ENCODE measurements around the gene DNAI4.
"Not testable (repeated sequence)": the region's sequence is repeated elsewhere in the genome, so short reads cannot be mapped to it uniquely, and the experiment has no call there.

The DNAI4 gene

DNA sequence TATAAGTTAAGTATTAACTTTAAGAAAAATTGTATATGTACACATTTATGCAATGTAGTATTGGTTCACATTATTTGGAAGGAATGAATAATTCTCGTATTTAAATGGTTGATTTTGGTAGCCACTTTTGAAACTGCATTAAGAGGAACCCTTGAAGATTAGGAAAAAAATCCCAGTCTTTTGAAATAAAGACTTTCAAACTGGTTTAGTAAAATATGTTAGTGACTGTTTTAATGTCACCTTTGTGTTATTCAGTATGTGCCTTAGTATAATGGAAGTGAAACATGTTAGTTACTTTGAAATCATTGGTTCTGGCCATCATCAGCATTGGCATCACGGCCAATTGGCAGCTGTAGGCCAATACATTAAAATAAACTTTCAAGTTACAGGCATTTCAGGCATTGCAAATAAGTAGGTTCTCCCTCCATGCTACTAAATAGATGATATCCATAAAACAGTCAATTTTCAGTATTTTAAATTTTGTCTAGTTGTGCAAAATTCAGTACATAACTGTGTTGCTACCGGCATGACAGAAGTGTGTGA lies 4.6 kb upstream of the DNAI4 start:
- DNase-seq = no peak

DNA sequence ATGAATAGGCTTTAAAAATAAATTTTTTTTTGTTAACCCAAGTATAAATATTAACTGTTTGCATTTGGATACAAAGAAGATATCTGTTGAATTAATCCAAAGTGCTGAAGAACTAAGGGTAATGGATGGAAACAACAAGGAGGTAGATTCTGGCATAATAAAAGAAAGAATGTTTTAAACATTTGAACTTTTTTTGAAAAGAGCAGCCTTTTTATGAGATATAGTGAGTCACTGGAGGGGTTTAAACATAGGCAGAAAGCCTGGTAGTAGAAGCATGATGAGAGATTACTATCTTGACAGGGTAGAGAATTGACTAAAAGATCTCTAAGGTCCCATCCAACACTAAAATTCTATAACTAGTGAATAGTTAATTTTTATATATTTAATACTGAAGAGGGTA lies 2.9 kb upstream of the DNAI4 start:
- no peak for DNase-seq

DNA sequence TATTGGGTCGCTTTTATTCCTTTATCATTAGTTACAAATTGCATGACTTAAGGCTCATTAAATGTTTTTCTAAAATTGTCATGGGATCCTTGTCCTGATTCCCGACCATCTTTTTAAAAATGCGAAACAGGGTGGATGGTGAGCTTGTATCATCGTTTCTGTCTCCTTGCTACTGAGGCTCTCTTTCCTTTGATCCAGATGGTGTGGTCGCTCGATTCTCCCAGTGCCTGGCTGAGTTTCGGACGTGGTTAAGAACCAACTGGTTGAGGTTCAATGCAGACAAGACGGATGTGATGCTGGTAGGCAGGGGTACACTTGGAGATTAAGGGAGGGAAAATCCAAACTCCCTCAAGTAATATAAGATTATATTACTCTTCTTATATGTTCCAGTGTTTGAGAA lies 1.3 kb upstream of the DNAI4 start:
- no peak for DNase-seq

DNA sequence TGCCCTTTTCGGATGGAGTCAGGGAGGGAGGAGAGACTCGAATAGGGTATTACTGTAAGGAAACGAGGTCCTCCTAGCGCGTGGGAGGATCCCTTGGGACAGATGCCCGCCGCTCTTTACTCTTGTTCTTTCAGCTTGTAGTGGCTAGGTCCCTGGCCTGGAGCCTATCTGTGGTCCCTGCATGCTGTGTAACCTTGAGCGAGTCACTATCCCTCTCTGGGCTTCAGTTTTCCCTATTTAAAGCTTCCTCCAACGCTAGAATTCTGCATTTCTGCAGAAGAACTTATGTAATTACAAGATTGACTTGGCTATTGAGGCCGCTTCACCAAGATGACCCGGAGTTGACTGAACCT lies 878 bp upstream of the DNAI4 start:
- no peak for DNase-seq

DNA sequence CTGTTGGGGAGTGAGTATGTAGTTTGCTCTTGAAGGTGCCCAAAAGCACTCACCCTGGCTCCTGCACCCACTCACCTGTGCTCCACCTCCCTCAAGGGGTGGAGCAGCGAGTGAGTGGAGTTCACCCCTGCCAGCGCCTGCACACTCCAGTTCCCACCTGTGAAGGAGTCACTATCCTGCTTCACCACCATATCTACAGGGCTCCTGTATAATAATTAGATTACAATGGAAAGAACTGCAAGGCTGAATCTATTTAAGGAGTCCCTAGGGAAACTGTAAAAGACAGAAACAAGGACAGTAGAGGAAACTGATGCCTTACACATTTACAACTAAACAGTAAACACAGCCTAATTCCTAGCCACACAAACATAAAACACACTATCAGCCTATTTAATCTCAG lies 4.1 kb downstream of the DNAI4 start:
- DNase-seq = no peak

DNA sequence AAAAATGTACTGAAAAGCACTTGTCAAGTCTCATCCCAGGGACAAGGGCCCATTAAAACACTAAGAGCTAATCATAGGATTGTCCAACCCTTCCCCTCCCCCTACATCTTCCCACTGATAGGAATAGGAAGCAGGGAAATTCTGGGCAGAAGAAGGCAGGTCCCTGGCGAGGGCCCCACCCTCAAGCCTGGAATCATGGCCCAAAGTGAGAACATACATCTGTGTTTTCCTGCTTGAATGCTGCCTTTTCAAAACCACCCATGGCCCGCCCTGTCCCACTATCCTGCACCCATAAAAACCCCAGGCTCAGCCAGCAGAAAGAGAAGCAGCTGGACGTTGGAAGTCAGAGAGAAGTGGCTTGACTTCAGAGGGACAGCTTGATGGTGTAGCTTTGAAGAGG lies 4.8 kb downstream of the DNAI4 start:
- DNase-seq = no peak

DNA sequence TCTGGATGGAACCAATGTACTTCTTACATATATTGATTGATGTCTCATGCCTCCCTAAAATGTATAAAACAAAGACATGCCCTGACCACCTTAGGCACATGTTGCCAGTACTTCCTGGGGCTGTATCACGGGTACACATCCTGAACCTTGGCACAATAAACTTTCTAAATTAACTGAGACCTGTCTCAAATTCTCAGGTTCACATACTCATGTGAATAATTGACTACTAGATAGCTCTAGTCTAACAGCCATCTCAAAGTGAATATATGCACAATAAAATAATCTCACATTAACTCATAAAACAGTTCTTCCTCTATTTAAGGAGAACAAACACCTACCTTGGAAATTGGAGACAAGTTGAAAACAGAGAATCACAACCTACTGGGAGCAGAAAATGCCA lies 5.6 kb downstream of the DNAI4 start:
- no peak for DNase-seq

DNA sequence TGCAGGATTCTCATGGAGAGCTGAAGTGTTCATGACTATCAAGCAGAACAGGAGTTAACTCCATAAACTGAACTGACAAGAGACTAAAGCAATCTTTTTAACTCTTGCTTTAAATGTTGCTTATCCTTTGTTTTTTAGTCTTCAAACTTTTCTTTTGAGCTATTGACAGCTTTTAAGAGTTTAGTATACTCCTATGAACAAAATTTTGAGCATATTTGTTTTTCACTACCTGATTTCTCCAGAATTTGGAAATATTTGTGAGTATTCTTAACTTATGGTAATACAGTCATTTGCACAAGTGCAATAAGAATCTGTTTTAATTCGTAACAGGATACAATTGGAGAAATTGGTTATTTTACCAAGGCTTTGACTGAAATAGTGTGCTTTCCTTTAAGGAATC lies 7.2 kb downstream of the DNAI4 start:
- no peak for DNase-seq

DNA sequence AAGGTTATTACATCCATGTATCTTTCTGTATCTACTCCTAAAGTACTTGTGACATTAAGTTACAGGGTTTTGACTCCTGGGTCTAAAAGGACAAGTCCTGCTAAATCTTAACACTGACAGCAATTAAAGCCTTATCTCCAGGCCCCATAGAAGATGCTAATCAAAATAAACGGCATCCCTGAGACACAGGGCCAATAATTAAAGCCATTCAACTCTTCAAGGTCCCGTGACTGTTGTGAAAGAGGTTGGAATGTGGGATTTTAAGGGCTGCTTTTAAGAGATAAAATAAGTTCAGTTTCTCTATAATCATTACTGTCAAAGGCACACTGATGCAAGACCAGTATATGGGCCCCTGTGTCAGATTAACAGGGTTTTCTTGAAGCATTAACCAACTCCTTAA lies 8.3 kb downstream of the DNAI4 start:
- DNase-seq = no peak

DNA sequence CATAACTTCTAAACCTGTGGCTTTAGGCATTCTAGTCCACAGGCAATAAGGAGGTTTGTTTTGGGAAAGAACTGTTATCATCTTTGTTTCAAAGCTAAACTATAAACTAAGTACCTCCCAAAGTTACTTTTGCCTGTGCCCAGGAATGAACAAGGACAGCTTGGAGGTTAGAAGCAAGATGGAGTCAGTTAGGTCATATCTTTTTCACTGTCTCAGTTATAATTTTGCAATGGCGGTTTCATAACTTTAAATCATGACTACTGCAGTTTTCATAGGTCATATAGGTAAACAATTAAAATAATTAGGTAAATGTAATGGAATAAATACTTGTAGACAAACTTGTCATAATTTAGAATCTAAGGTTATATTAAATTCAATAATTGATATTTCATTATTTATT lies 9.5 kb downstream of the DNAI4 start:
- not testable (repeated sequence) for DNase-seq

DNA sequence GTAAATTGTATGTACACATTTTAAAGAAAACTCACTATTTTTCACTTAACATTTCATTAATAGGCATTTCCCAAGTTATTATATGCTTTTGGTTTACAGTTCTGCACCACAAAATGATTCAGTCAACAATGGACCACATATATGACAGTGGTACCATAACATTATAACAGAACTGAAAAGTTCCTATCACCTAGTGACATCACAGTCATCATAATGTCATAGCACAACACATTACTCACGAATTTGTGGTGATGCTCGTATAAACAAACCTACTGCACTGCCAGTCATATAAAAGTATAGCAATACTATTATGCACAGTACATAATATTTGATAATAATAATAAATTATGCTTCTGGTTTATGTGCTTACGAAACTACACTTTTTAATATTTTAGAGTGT lies 30.9 kb downstream of the DNAI4 start:
- no peak for DNase-seq

DNA sequence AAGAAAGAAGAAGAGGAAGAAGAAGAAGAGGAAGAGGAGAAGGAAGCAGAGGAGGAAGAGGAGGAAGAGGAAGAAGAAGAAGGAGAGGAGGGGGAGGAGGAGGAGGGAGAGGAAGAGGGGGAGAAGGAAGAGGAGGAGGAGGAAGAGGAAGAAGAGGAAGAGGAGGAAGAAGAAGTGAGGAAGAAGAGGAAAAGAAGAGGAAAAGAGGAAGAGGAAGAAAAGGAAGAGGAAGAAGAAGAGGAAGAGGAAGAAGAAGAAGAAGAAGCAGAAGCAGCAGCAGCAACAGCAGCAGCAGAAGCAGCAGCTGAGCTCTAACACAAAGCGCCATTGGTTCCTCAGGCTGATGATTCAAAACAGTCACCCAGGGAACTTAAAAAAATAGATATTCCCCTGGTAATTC lies 34.0 kb downstream of the DNAI4 start:
- DNase-seq = no peak

DNA sequence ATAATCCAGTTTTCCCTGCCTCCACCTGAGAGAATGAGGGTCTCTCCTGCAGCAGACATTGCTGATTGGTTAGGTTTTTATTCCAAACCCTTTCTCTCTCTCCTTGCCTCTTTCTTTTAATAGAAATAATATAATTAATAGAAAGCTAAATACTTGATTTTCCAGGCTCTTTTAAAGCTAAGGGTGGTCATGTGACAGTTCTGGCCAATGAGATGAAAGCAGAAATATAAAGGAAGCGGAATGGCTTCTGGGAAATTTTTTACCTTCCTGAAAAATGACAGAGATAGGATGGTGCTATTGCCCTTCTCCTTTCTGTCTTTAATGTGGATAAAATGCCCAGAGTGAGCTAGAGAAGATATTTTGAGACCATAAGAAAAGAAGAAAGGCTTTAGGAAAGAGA lies 35.6 kb downstream of the DNAI4 start:
- no peak for DNase-seq

DNA sequence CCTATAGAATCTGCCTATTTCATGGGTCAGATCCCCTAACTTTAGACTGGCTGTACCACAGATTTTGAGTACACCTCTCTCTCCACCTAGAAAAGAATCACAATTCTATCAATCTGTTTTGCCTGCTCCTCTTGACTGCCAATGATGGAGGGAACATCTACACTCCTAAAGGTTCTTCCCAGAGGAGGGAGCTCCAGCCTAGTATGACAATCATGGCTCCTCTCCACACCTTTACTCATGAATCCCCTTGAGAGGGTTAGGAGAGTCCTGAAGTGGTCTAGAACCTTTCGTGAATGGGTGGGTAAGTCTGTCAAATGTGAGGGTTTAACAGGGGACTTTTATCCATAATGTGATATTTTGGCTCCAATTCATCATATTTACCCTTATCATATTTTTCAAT lies 48.0 kb downstream of the DNAI4 start:
- DNase-seq = no peak

DNA sequence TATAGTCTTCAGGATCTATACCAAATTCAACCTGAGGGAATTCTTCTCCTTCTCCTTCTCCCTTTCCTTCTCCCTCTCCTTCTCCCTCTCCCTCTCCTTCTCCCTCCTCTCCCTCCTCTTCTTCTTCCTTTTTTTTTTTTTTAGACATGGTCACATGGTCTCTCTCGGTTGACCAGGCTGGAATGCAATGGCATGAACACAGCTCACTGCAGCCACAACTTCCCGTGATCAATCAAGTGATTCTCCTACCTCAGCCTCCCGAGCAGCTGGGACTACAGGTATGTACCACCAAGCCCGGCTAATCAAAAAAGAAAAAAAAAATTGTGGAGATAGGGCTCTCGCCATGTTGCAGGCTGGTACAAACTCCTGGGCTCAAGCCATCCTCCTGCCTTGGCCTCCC lies 51.5 kb downstream of the DNAI4 start:
- DNase-seq = no peak

DNA sequence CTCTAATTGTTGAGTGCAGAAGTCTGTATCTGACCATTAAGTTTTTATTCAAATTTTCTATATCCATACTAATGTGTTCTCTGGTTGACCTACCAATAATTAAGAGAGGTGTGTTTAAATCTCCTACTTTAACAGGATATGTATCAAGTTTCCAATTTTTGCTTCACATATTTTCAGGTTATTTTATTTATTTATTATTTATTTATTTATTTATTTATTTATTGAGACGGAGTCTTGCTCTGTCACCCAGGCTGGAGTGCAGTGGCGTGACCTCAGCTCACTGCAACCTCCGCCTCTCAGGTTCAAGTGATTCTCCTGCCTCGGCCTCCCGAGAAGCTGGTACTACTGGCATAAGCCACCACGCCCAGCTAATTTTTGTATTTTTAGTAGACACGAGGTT lies 52.6 kb downstream of the DNAI4 start:
- not testable (repeated sequence) for DNase-seq

DNA sequence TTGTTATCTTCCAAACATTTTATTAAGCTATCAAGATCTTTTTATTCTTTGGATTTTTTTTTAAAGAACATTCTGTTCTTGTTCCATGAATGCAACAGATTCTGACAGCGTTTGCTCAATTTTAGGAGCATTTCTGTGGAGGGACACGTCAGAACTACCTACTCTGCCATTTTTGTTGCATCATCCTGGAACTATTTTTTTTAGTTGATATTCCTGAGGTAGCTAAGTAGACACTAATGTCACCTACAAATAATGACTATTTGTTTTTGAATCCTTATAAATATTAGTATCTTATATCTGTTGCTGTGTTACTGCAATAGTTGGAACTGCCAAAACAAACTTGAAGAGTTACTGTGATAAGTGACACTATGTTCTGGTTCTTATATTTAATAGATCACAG lies 57.2 kb downstream of the DNAI4 start:
- no peak for DNase-seq

DNA sequence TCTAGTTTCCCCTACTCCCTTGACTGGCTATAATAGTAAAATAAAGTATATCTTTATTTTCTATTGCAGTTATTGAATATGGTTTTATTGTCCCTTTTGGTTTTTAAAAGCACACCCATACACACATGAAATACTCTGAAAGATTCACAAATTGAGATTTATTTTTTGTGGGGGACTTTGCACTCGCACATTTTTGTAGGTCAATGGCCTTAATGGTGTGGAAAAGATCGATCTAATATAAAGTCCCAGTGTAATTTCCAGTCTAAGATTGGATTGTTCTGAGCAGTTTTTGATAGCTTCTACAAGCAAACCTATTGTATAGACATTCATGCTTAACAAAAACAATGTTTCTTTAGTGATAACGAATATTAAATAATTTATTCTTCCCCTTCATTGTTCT lies 64.1 kb downstream of the DNAI4 start:
- no peak for DNase-seq

DNA sequence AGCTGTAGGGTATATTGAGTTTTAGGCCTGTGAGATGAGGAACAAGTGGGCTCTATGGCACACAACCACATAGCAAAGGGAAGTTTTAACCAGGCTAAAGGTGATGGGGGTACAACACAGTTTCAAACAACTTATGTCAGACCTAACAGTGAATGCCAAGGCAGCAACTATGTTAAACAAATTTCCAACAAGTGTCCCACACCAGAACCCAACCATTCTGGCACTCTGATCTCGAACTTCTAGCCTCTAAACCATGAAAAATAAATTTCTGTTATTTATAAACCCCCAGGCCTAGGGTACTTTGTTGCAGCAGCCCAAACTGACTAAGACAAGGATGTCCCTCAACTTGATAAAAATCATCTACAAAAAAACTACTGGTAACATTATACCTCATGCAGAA lies 71.3 kb downstream of the DNAI4 start:
- no peak for DNase-seq

DNA sequence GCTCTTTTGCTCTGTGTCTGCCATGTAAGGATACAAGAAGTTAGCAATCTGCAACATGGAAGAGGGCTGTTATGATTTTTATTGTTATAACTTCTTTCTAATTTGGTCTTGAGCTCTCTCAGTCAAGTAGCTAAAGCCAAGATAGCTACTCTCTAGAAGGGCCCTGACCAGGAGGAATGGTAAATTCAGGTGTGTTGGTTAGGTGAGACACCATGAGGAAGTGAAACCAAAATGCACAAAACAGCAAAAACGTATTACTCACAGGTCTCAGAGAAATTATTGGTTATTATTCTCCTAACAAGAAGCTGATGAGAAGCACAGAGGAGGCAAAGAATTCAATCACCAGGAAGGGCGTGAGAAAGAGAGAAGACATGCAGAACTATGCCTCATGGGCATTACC lies 71.8 kb downstream of the DNAI4 start:
- DNase-seq = no peak

DNA sequence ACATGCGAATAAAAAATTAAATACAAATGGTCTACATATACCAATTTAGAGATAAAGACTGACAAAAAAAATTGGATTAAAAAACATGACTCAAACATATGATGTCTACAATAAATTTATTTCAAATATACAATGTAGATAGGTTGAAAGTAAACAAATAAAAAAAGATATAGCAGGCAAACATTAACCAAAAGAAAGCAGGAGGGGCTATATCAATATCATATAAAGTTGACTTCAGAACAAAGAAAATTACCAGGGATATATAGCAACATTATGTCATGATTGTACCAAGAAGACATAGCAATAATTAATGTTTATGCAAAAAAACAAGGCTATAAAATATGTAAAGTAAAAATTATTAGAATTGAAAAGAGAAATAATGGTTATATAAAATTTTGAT lies 73.7 kb downstream of the DNAI4 start:
- no peak for DNase-seq

DNA sequence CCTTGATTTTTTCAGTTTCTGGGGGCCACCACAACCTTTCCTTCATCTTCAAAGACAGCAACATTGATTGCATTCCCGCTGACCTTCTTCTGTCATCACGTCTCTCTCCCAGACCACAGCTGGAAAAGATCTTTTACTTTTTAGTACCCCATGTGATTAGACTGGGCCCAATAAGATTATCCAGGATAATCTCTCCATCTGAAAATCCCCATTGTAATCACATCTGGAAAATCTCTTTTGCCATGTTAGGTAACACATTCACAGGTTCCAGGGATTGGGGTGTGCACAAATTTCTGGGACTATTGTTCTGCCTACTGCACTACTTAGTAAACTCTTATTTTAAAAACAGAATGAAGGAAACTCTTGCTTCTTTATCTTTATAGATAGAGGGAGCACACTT lies 76.5 kb downstream of the DNAI4 start:
- no peak for DNase-seq

DNA sequence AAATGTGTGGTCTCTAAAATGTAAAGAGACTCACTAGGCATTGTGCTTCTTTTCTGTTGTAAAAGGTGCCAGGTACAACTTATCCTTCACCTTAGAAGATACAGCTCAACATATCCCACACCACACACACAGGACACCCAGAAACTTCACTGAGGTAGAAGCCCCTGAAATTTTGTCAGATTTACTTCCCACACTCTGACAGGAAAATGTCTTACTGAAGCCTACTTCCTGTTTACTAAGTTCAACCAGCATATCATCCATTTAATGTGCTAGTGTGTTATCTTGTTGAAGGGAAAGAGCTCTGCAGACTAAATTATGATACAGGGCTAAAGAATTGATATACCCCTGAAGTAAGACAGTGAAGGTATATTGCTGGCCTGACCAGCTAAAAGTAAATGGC lies 83.7 kb downstream of the DNAI4 start:
- no peak for DNase-seq

DNA sequence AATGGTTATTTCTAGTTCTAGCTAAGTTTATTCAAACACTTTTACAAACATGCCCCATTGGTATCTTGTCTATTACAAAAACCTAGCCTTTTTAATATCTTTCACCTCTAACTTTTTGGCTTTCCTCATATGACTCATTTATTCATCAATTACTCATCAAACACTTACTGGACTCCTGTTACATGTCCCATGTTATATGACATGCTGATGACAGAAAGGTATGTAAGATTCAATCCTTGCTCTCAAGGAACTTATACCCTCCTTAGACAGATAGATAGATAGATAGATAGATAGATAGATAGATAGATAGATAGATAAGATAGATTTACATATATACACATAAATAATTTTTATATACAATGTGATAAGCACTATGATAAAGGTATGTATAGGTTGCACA lies 89.7 kb downstream of the DNAI4 start:
- DNase-seq = no peak

DNA sequence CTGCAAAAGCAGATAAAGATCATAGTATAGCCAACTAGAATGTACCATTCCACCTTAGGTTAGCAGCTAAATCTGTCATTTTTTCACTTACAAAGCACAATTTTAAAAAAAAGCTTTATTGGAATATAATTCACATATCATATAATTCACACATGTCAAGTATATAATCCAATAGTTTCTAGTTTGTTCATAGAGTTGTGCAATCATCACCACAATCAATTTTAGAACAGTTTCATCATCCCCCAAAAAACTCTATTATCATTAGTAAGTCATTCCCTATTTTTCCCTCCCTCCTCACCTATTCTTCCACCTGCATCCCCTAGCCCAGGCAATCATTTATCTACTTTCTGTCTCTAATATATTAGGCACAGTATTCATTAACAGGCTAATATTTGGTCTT lies 91.5 kb downstream of the DNAI4 start:
- DNase-seq = no peak

DNA sequence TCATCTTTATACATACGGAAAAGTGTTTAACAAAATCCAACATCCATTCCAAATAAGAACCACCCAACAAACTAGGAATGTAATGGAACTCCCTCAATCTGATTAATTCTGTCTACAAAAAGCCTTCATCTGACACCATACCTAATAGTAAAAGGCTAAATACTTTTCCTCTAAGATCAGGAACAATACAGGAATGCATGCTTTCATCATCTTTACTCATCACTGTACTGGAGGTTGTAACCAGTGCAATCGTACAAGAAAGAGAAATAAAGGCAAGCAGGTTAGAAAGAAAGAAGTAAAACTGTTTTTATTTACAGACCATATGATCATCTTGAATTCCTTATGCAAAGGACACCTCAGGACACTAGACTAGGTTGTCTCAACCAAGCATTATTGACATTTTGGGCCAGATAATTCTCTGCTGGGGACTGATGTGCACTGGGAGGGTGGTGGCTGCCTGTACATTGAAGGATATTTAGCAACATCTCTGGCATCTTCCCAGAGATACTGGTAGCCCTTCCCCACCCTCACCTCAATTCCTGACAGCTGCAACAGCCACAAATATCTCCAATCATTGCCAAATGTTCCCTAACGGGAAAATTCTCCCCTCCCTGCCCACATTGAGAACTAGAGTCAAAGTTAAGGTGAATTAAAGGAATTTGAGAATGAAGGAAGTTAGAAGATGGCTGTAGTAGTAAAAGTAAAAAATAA lies 93.0 kb downstream of the DNAI4 start:
- DNase-seq = no peak

All from activated CD8-positive, alpha-beta memory T cell treated with anti-CD3 and anti-CD28 coated beads, Interleukin-2, amount 50 U/mL, for 4 hours (primary cell).